Vagina (tissue), 2 donors: Measurements from ENCODE around the gene SMIM45.

Experiments used
- CTCF ChIP-seq, 3 experiments: fragments of 450-650 bp in 2 of 3; fragments of 200-600 bp in 1 of 3; sonication (generic) in 1 of 3; IDR thresholded peaks; one replicate each; pipeline ENCODE4 v1.5.1; 2017 to 2019; ENCODE audit warnings: antibody characterized with exemption in 3 of 3, mild to moderate bottlenecking in 2 of 3, moderate library complexity in 2 of 3
- POLR2A ChIP-seq, 2 donors: fragments of 450-650 bp; IDR thresholded peaks; one replicate each; pipeline ENCODE4 v1.6.1; 2017; ENCODE audit warnings: antibody characterized with exemption in 2 of 2, mild to moderate bottlenecking in 2 of 2, moderate library complexity in 2 of 2
- POLR2AphosphoS5 ChIP-seq, 2 donors: sonication (generic); formaldehyde crosslinking; IDR thresholded peaks; one replicate each; pipeline ENCODE4 v1.9.0; 2017; ENCODE audit warnings: antibody characterized with exemption in 2 of 2, mild to moderate bottlenecking in 2 of 2, low read depth in 1 of 2; ENCODE audit not compliant: insufficient read depth in 1 of 2

- no peak for TF ChIP-seq CTCF (IDR thresholded peaks at IDR 0.05)
- TF ChIP-seq POLR2AphosphoS5 (IDR thresholded peaks at IDR 0.05; ENCODE audit: insufficient read depth in 1 of 2, low read depth in 1 of 2): no peak
- TF ChIP-seq POLR2A (IDR thresholded peaks at IDR 0.05): no peak
Observed at GRCh38 chr22:41943661-41944209, 8.2 kb upstream of the SMIM45 start.
